ENCODE measurements around the gene ZNF565. TPM values are rescaled to one million over a fixed set of nuclear protein-coding genes. Genes with fewer than 3 reads are reported as not detected.

ZNF565 gene
- total and polyA plus RNA-seq, 2 of the 13 experiments (the other 11 are each of a cell fraction or from before 2014, with no cell fraction given) = 1.8 to 5.2 TPM

DNA sequence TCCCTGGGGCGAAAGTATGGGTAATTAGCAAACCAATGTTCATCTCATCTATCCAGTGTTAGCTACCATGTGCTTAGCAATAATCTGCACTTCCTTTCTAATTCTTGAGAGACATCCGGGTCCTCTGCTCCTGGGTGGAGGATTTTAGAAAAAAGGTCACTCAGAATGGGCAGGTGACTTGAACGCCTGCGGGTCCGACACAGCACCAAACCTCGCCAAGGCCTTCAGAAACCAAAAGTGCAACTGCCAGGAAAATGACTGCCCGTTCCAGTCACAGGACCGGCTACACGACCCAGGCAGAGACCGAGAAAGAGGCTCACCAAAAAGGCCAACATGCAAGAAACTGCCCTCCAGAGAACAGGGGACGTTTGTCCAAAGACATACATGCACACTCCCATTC lies 40.4 kb upstream of the ZNF565 start:
- Histone ChIP-seq H3K9me3 (ENCODE audit: low read length) (no peaks in the 10 kb centered on the region), H3K4me1 (ENCODE audit: insufficient read depth, low read length) (no peaks in the 10 kb centered on the region), H3K27ac (ENCODE audit: extremely low read length, insufficient read depth, low read length) (no peak overlapping the region), H3K4me2 (ENCODE audit: low read depth, low read length) (no peak overlapping the region), H3K36me3 (replicated peaks in 1 of 2; ENCODE audit: control insufficient read depth in 1 of 2, insufficient read depth in 2 of 2, low read length in 2 of 2) (no peaks in the 10 kb centered on the region), H2AFZ (ENCODE audit: low read length) (no peak overlapping the region), H3K9ac (ENCODE audit: insufficient read depth, low read depth, low read length) (no peak overlapping the region), H3K79me2 (ENCODE audit: insufficient read depth, low read length) (no peaks in the 10 kb centered on the region), H3K4me3 (replicated peaks in 1 of 3; ENCODE audit: insufficient read depth in 1 of 3, low read depth in 2 of 3, low read length in 3 of 3) (no peak overlapping the region), H3K27me3 (ENCODE audit: control insufficient read depth in 1 of 2, insufficient read depth in 2 of 2, low read length in 2 of 2) (no peaks in the 10 kb centered on the region), H4K20me1 (ENCODE audit: insufficient read depth, low read length) (no peaks in the 10 kb centered on the region)
- in situ Hi-C loops (cut with HindIII; ENCODE audit: extremely low pct_ligation_motif_present, low pct_unique_long_range_greater_than_20kb) (no loop called here), intact Hi-C loops (cut with micrococcal nuclease; ENCODE audit: unreplicated experiment) (no loop called here)
- DNase-seq (ENCODE audit: low spot score) (no peak), ATAC-seq (no peak), FAIRE-seq (no peak)
- CTCF ChIA-PET (ENCODE audit: low intra/inter-chr PET ratio, low total read pairs) = no interaction called here
- BruUV-seq (replicated peaks) = no TSS peak
- POLR2A ChIA-PET = no interaction called here
- 60% methylated on average over 8 of the region's 11 CpGs for WGBS (ENCODE audit: low lambda C conversion rate)
- TF ChIP-seq, protein P1, sequence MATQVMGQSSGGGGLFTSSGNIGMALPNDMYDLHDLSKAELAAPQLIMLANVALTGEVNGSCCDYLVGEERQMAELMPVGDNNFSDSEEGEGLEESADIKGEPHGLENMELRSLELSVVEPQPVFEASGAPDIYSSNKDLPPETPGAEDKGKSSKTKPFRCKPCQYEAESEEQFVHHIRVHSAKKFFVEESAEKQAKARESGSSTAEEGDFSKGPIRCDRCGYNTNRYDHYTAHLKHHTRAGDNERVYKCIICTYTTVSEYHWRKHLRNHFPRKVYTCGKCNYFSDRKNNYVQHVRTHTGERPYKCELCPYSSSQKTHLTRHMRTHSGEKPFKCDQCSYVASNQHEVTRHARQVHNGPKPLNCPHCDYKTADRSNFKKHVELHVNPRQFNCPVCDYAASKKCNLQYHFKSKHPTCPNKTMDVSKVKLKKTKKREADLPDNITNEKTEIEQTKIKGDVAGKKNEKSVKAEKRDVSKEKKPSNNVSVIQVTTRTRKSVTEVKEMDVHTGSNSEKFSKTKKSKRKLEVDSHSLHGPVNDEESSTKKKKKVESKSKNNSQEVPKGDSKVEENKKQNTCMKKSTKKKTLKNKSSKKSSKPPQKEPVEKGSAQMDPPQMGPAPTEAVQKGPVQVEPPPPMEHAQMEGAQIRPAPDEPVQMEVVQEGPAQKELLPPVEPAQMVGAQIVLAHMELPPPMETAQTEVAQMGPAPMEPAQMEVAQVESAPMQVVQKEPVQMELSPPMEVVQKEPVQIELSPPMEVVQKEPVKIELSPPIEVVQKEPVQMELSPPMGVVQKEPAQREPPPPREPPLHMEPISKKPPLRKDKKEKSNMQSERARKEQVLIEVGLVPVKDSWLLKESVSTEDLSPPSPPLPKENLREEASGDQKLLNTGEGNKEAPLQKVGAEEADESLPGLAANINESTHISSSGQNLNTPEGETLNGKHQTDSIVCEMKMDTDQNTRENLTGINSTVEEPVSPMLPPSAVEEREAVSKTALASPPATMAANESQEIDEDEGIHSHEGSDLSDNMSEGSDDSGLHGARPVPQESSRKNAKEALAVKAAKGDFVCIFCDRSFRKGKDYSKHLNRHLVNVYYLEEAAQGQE (IDR thresholded peaks at IDR 0.05; ENCODE audit: borderline replicate concordance in 1 of 2, low read depth in 1 of 2, low read length in 2 of 2) = no peak
- TF ChIP-seq CHCHD3 (CRISPR knock-in tag; IDR thresholded peaks at IDR 0.05) (no peak), REL (CRISPR knock-in tag; conservative IDR thresholded peaks at IDR 0.05) (no peak), ZNF350 (CRISPR knock-in tag; IDR thresholded peaks at IDR 0.05; ENCODE audit: borderline replicate concordance, low read depth) (no peak), ZFP36 (IDR thresholded peaks at IDR 0.05; ENCODE audit: borderline replicate concordance, low read depth, low read length, partially characterized antibody) (no peak), ZNF3 (CRISPR knock-in tag; IDR thresholded peaks at IDR 0.05) (no peak), SMAD9 (CRISPR knock-in tag; IDR thresholded peaks at IDR 0.05) (no peak), ZNF766 (CRISPR knock-in tag; IDR thresholded peaks at IDR 0.05; ENCODE audit: borderline replicate concordance) (no peak), SKI (IDR thresholded peaks at IDR 0.05; ENCODE audit: partially characterized antibody) (no peak), ZZZ3 (CRISPR knock-in tag; IDR thresholded peaks at IDR 0.05; ENCODE audit: borderline replicate concordance) (no peak), SNAI1 (CRISPR knock-in tag; IDR thresholded peaks at IDR 0.05; ENCODE audit: borderline replicate concordance) (no peak), FOXP1 (IDR thresholded peaks at IDR 0.05) (no peak), FOXP1 (CRISPR knock-in tag; IDR thresholded peaks at IDR 0.05) (no peak), NCOA5 (CRISPR knock-in tag; IDR thresholded peaks at IDR 0.05) (no peak), ASH2L (IDR thresholded peaks at IDR 0.05; ENCODE audit: insufficient read length, low read depth, low read length) (no peak), SATB2 (CRISPR knock-in tag; IDR thresholded peaks at IDR 0.05) (no peak)
- TF ChIP-seq, protein P2, sequence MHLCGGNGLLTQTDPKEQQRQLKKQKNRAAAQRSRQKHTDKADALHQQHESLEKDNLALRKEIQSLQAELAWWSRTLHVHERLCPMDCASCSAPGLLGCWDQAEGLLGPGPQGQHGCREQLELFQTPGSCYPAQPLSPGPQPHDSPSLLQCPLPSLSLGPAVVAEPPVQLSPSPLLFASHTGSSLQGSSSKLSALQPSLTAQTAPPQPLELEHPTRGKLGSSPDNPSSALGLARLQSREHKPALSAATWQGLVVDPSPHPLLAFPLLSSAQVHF (CRISPR knock-in tag; IDR thresholded peaks at IDR 0.05) = no peak

Data from HepG2 (cell line).